Neural progenitor cell (in vitro differentiated cells): ENCODE data around the gene SIGLECL1.

ENCODE experiments used
- EZH2 ChIP-seq: fragments of 200-600 bp; sonication (generic); IDR thresholded peaks from 2 replicates; pipeline ENCODE4 v1.6.1; 2017; ENCODE audit warnings: antibody characterized with exemption, mild to moderate bottlenecking, moderate library complexity
- TF ChIP-seq, protein P1 (sequence below): fragments of 200-600 bp; sonication (generic); IDR thresholded peaks from 2 replicates; pipeline ENCODE4 v1.5.1; 2017; ENCODE audit warnings: antibody characterized with exemption, mild to moderate bottlenecking

DNA sequence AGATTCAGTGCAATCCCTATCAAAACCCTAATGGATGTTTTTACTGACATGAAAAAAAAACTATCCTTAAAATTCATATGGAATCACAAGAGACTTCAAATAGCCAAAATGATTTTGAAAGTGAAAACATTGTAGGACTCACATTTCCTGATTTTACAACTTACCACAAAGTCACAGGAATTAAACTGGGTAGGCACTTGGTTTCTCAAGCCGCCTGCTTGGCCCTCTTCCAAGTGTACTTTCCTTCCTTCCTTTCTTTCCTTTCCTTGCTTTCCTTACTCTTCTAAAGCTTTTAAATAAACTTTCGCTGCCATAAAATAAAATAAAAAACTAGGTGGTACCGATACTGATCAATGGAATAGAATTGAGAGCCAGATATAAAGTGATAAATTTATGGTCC, 47.0 kb upstream of the SIGLECL1 start:
- TF ChIP-seq, protein P1, sequence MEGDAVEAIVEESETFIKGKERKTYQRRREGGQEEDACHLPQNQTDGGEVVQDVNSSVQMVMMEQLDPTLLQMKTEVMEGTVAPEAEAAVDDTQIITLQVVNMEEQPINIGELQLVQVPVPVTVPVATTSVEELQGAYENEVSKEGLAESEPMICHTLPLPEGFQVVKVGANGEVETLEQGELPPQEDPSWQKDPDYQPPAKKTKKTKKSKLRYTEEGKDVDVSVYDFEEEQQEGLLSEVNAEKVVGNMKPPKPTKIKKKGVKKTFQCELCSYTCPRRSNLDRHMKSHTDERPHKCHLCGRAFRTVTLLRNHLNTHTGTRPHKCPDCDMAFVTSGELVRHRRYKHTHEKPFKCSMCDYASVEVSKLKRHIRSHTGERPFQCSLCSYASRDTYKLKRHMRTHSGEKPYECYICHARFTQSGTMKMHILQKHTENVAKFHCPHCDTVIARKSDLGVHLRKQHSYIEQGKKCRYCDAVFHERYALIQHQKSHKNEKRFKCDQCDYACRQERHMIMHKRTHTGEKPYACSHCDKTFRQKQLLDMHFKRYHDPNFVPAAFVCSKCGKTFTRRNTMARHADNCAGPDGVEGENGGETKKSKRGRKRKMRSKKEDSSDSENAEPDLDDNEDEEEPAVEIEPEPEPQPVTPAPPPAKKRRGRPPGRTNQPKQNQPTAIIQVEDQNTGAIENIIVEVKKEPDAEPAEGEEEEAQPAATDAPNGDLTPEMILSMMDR: no peak
- no peak for TF ChIP-seq EZH2
